Astrocyte of the spinal cord (primary cell): Measurements from ENCODE around the gene SLC7A8.

Experiments
- DNase-seq: peaks from one replicate; pipeline ENCODE4 v3.0.0; 2011; ENCODE audit warnings: low read depth, low spot score
- H3K4me3 ChIP-seq: 2 replicates; pipeline ENCODE4 v1.5.1; 2011; ENCODE audit warnings: low read depth, mild to moderate bottlenecking, low read length, moderate library complexity
- in situ Hi-C: cut with HindIII; loops from 2 replicates; pipeline ENCODE4 v1.10.0; 2017; ENCODE audit warnings: low sequenced_read_pairs
- TF ChIP-seq, protein P1 (sequence below): IDR thresholded peaks from 2 replicates; pipeline ENCODE4 v1.5.1; 2012; ENCODE audit warnings: low read depth, mild to moderate bottlenecking, low read length, inconsistent platforms

Gene SLC7A8

GRCh38 chr14:23149745-23150144, 33.7 kb downstream of the SLC7A8 start:
- TF ChIP-seq, protein P1, sequence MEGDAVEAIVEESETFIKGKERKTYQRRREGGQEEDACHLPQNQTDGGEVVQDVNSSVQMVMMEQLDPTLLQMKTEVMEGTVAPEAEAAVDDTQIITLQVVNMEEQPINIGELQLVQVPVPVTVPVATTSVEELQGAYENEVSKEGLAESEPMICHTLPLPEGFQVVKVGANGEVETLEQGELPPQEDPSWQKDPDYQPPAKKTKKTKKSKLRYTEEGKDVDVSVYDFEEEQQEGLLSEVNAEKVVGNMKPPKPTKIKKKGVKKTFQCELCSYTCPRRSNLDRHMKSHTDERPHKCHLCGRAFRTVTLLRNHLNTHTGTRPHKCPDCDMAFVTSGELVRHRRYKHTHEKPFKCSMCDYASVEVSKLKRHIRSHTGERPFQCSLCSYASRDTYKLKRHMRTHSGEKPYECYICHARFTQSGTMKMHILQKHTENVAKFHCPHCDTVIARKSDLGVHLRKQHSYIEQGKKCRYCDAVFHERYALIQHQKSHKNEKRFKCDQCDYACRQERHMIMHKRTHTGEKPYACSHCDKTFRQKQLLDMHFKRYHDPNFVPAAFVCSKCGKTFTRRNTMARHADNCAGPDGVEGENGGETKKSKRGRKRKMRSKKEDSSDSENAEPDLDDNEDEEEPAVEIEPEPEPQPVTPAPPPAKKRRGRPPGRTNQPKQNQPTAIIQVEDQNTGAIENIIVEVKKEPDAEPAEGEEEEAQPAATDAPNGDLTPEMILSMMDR, result no peak
- DNase-seq, result no peak
- in situ Hi-C loops, result no loop called here
- no peak overlapping the region for H3K4me3 ChIP-seq

- in situ Hi-C loops, result no loop called here
- no peak for DNase-seq
- no peak overlapping the region for H3K4me3 ChIP-seq
- TF ChIP-seq, protein P1, result no peak
These were observed 34.7 kb downstream of the SLC7A8 start for GRCh38 chr14:23148591-23149249.

- in situ Hi-C loops, result no loop called here
- TF ChIP-seq, protein P1, result no peak
- peak; percentile 31 for DNase-seq
- H3K4me3 ChIP-seq, result no peak overlapping the region
These were observed 35.8 kb downstream of the SLC7A8 start for GRCh38 chr14:23147676-23148075.

DNA sequence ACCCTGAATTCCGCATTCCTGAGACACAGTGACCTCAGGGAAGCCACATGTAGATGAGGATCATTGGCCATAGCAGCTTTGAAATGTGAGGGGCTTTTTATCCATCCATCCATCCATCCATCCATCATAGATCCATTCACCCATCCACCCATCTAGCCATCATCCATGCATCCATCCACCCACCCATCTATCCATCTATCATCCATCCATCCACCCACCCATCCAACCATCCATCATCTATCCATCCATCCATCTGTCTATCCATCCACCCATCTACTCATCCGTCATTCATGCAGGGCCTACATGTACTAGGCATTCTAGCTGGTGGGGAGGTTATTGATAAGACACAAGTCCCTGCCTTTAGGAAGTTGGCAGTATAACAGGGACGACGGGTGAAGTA, 36.5 kb downstream of the SLC7A8 start:
- in situ Hi-C loops, result no loop called here
- TF ChIP-seq, protein P1, result no peak
- no peak for DNase-seq
- H3K4me3 ChIP-seq, result no peak overlapping the region

GRCh38 chr14:23146351-23146910, 37.0 kb downstream of the SLC7A8 start:
- in situ Hi-C loops, result no loop called here
- DNase-seq, result no peak
- H3K4me3 ChIP-seq, result no peak overlapping the region
- TF ChIP-seq, protein P1, result no peak

DNA sequence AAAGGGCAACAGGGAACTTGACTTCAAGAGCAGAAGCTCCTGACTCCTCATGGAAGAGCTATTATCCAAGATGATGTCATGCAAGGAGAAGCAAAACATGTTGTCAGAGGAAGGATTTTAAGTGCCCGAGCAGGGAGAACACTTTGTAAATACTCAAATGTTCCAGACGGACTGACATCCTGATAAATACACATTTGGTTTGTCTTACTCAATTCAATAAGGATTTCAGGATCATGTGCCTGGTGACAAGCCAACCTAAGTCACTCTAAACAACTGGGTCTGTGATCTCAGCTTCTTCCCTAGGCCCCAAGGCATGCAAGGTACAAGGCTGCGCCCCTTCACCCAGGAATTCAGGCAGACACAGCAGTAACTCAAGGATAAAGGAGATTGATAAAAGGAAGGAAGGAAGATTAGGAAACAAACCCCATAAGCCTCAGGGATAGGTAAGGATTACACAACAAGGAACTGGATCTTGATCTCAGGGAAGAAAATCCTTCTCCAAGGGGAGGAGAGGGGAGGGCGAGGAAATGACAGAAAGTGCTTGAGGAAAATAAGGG, 37.6 kb downstream of the SLC7A8 start:
- H3K4me3 ChIP-seq, result no peak overlapping the region
- TF ChIP-seq, protein P1, result no peak
- in situ Hi-C loops, result no loop called here
- no peak for DNase-seq
